NT2/D1 (cell line): ENCODE data around the gene CERS4.

Experiments used
- SUZ12 ChIP-seq: IDR thresholded peaks from 2 replicates; pipeline ENCODE4 v1.6.1; 2011; ENCODE audit not compliant: insufficient read length, insufficient read depth; ENCODE audit errors: extremely low read depth
- YY1 ChIP-seq: IDR thresholded peaks from 2 replicates; pipeline ENCODE4 v1.6.1; 2011; ENCODE audit not compliant: insufficient read length, insufficient read depth
- ZNF274 ChIP-seq: IDR thresholded peaks from 2 replicates; pipeline ENCODE4 v1.6.1; 2011; ENCODE audit warnings: mild to moderate bottlenecking, low read depth, low read length

GRCh38 chr19:8214802-8215201 lies 5.6 kb downstream of the CERS4 start:
- TF ChIP-seq YY1 (no peak), ZNF274 (no peak), SUZ12 (no peak)
